Prostate gland (tissue), 2 donors: Measurements from ENCODE around the gene ARFIP1. TPM values are rescaled to one million over a fixed set of nuclear protein-coding genes. Genes with fewer than 3 reads are reported as not detected.

ENCODE experiments used
- DNase-seq: peaks from one replicate; pipeline ENCODE4 v3.0.0-alpha.2; 2019; ENCODE audit warnings: low spot score
- H3K27ac ChIP-seq, 2 donors: fragments of 200-600 bp; sonication (generic); 2 replicates each; pipeline ENCODE4 v1.5.1; 2017 to 2019
- H3K27me3 ChIP-seq: fragments of 200-600 bp; sonication (generic); replicated peaks from 2 replicates; pipeline ENCODE4 v1.5.1; 2019; ENCODE audit not compliant: insufficient read depth
- H3K36me3 ChIP-seq, 2 donors: fragments of 200-600 bp; sonication (generic); 1 replicate in 1 of 2; 2 replicates in 1 of 2; pipeline versions ENCODE4 v1.5.1 to v1.8.1; 2017 to 2019
- H3K4me1 ChIP-seq: fragments of 200-600 bp; sonication (generic); replicated peaks from 2 replicates; pipeline ENCODE4 v1.5.1; 2019
- H3K4me3 ChIP-seq, 2 donors: fragments of 200-600 bp; sonication (generic); 2 replicates each; pipeline ENCODE4 v1.5.1; 2017 to 2019
- H3K9me3 ChIP-seq: fragments of 200-600 bp; sonication (generic); 2 replicates; pipeline ENCODE4 v1.5.1; 2017
- POLR2A ChIP-seq: fragments of 450-650 bp; IDR thresholded peaks from one replicate; pipeline ENCODE4 v1.6.1; 2016; ENCODE audit warnings: antibody characterized with exemption, mild to moderate bottlenecking
- POLR2AphosphoS5 ChIP-seq: sonication (generic); formaldehyde crosslinking; IDR thresholded peaks from one replicate; pipeline ENCODE4 v1.6.1; 2017; ENCODE audit warnings: antibody characterized with exemption
- WGBS: methylation state at CpG from one replicate; pipeline ENCODE4 v1.1.5; 2018; 5-methylcytosine and 5-hydroxymethylcytosine counted together
- intact Hi-C: fragments of 100-400 bp; cut with DNase I; formaldehyde crosslinking; loops from one replicate; pipeline ENCODE4 v1.14.2; 2022
- total RNA-seq, 2 donors: library from RNA; depleted of rRNA; stranded (reverse); fragments of >200 nt; gene quantifications; one replicate each; pipeline ENCODE4 v1.1.0, GENCODE V29; 2016
- TF ChIP-seq, protein P1 (sequence below), 4 experiments: fragments of 200-600 bp in 2 of 4; fragments of 450-650 bp in 2 of 4; sonication (generic) in 2 of 4; IDR thresholded peaks; 1 replicate in 3 of 4; 2 replicates in 1 of 4; pipeline ENCODE4 v1.5.1; 2016 to 2019; ENCODE audit warnings: antibody characterized with exemption in 4 of 4, mild to moderate bottlenecking in 2 of 4, moderate library complexity in 2 of 4

The ARFIP1 gene
- total RNA-seq, 2 donors from 2014 or later: 34.7 to 38.9 TPM

GRCh38 chr4:152805071-152805650 is 25.4 kb downstream of the ARFIP1 start:
- no peak for DNase-seq
- WGBS: 90% methylated on average over 2 of the region's 2 CpGs
- no peaks in the 10 kb centered on the region for H3K9me3 ChIP-seq
- intact Hi-C loops: no loop called here
- no peak overlapping the region for H3K27ac ChIP-seq
- H3K4me3 ChIP-seq: no peak overlapping the region
- H3K36me3 ChIP-seq: no peaks in the 10 kb centered on the region
- no peaks in the 10 kb centered on the region for H3K27me3 ChIP-seq
- H3K4me1 ChIP-seq: no peaks in the 10 kb centered on the region
- TF ChIP-seq, protein P1, sequence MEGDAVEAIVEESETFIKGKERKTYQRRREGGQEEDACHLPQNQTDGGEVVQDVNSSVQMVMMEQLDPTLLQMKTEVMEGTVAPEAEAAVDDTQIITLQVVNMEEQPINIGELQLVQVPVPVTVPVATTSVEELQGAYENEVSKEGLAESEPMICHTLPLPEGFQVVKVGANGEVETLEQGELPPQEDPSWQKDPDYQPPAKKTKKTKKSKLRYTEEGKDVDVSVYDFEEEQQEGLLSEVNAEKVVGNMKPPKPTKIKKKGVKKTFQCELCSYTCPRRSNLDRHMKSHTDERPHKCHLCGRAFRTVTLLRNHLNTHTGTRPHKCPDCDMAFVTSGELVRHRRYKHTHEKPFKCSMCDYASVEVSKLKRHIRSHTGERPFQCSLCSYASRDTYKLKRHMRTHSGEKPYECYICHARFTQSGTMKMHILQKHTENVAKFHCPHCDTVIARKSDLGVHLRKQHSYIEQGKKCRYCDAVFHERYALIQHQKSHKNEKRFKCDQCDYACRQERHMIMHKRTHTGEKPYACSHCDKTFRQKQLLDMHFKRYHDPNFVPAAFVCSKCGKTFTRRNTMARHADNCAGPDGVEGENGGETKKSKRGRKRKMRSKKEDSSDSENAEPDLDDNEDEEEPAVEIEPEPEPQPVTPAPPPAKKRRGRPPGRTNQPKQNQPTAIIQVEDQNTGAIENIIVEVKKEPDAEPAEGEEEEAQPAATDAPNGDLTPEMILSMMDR (IDR thresholded peaks at IDR 0.05): no peak
- TF ChIP-seq POLR2AphosphoS5: no peak
- TF ChIP-seq POLR2A: no peak

DNA sequence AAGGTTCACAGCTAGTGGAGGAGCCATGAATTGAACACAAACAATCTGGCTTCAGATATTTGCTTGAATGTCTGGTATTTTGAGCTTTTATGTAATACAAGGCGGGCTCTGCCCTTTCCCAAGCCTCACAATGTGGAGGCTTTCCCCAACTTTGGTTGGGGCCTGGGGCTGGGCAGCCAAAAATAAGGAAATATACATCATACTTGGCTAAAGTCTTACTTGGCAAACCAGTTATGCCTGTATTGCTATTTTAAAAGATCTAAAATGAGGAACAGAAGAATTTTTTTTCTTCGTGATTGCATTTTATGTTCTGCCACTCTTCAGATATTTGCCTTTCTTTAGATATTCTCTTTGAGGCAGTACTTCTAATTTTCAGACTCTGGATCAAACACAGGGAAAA is 26.1 kb downstream of the ARFIP1 start:
- no peak overlapping the region for H3K27ac ChIP-seq
- no peaks in the 10 kb centered on the region for H3K4me1 ChIP-seq
- no peaks in the 10 kb centered on the region for H3K36me3 ChIP-seq
- intact Hi-C loops: no loop called here
- no peaks in the 10 kb centered on the region for H3K9me3 ChIP-seq
- no peak overlapping the region for H3K4me3 ChIP-seq
- H3K27me3 ChIP-seq: no peaks in the 10 kb centered on the region
- TF ChIP-seq POLR2AphosphoS5: no peak
- TF ChIP-seq, protein P1 (IDR thresholded peaks at IDR 0.05): no peak
- DNase-seq: no peak
- 65% methylated on average over 2 of the region's 2 CpGs for WGBS

DNA sequence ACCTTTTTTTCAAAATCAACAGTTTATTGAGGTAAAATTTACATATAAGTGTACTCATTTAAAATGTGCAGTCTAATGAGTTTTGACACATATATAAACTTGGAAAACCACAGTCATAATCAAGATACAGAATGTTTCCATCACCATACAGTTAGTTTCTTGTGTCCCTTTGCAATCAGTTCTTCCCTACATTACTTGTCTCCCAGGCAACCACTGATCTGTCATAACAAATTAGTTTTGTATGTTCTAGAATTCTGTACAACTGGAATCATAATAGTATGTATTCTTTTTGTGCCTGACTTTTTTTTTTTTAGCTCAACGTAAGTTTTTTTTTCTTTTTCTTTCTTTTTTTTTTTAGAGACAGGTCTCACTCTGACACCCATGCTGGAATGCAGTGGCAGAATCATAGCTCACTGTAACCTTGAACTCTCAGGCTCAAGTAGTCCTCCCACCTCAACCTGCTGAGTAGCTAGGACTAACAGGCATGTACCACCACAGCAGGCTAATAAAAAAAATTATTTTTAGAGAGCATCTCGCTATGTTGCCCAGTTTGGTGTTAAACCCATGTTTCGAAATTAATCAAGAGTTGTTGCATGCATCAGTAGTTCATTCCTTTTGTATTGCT is 26.9 kb downstream of the ARFIP1 start:
- DNase-seq: no peak
- intact Hi-C loops: no loop called here
- no peaks in the 10 kb centered on the region for H3K27me3 ChIP-seq
- H3K27ac ChIP-seq: no peak overlapping the region
- H3K4me1 ChIP-seq: no peaks in the 10 kb centered on the region
- 84% methylated on average over 3 of the region's 3 CpGs for WGBS
- H3K9me3 ChIP-seq: no peaks in the 10 kb centered on the region
- no peak overlapping the region for H3K4me3 ChIP-seq
- TF ChIP-seq POLR2A (no peak), POLR2AphosphoS5 (no peak)
- TF ChIP-seq, protein P1 (IDR thresholded peaks at IDR 0.05): no peak
- no peaks in the 10 kb centered on the region for H3K36me3 ChIP-seq

DNA sequence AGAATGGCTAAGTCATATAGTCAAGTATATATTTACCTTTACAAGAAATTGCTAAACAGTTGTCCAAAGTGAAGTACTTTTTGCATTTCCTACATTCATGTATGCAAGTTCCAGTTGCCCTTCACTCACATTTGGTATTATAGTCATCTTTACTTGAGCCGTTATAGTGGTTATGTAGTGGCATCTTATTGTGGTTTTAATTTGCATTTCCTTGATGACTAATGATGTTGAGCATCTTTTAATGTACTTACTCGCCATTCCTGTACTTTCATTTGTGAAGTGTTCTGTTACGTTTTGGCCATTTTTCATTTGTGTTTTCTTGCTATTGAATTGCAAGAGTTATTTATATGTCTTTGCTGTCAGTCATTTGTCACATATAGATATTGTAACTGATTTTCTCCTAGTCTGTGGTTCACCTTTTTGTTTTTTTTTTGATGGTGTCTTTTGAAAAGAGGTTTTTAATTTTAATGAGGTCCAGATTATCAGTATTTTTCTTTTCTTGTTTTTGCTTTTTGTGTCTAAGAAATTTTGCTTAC is 27.6 kb downstream of the ARFIP1 start:
- no peaks in the 10 kb centered on the region for H3K27me3 ChIP-seq
- H3K27ac ChIP-seq: no peak overlapping the region
- no peaks in the 10 kb centered on the region for H3K36me3 ChIP-seq
- H3K9me3 ChIP-seq: no peaks in the 10 kb centered on the region
- DNase-seq: no peak
- no peak overlapping the region for H3K4me3 ChIP-seq
- TF ChIP-seq POLR2AphosphoS5: no peak
- TF ChIP-seq POLR2A: no peak
- TF ChIP-seq, protein P1 (IDR thresholded peaks at IDR 0.05): no peak
- intact Hi-C loops: no loop called here
- H3K4me1 ChIP-seq: no peaks in the 10 kb centered on the region
- 89% methylated on average over 3 of the region's 3 CpGs for WGBS

- no peak overlapping the region for H3K4me3 ChIP-seq
- H3K4me1 ChIP-seq: no peaks in the 10 kb centered on the region
- DNase-seq: no peak
- no peaks in the 10 kb centered on the region for H3K36me3 ChIP-seq
- intact Hi-C loops: no loop called here
- TF ChIP-seq POLR2A (no peak), POLR2AphosphoS5 (no peak)
- TF ChIP-seq, protein P1 (IDR thresholded peaks at IDR 0.05): no peak
- 85% methylated on average over 8 of the region's 8 CpGs for WGBS
- H3K27ac ChIP-seq: no peak overlapping the region
- H3K9me3 ChIP-seq: no peaks in the 10 kb centered on the region
- no peaks in the 10 kb centered on the region for H3K27me3 ChIP-seq
Observed at GRCh38 chr4:152808670-152809069, 28.9 kb downstream of the ARFIP1 start.
